HEK293T (cell line): Measurements from ENCODE around the gene GLRX2.

ENCODE experiments used
- CTCF ChIA-PET: fragments of 350-600 bp; formaldehyde crosslinking; extraction: SDS; loops from one replicate; lab custom pipeline; 2021; ENCODE audit warnings: antibody characterized with exemption, inconsistent platforms; lab: Yijun Ruan, JAX
- POLR2A ChIA-PET: fragments of 350-600 bp; formaldehyde crosslinking; extraction: SDS; loops from one replicate; lab custom pipeline; 2020; ENCODE audit warnings: antibody characterized with exemption, inconsistent platforms; lab: Yijun Ruan, JAX
- DNase-seq: peaks from one replicate; pipeline ENCODE4 v3.0.0; 2012; ENCODE audit warnings: mixed read lengths; ENCODE audit errors: extremely low spot score
- ARNT ChIP-seq: fragments of 450-650 bp; IDR thresholded peaks from 2 replicates; pipeline ENCODE4 v1.6.1; 2017; ENCODE audit warnings: mild to moderate bottlenecking
- BHLHE40 ChIP-seq: fragments of 450-650 bp; IDR thresholded peaks from 2 replicates; pipeline ENCODE4 v1.6.1; 2016; ENCODE audit warnings: mild to moderate bottlenecking, moderate library complexity, borderline replicate concordance
- CTBP1 ChIP-seq: fragments of 450-650 bp; IDR thresholded peaks from 2 replicates; pipeline ENCODE4 v1.6.1; 2016; ENCODE audit warnings: borderline replicate concordance
- ELF4 ChIP-seq: fragments of 450-650 bp; IDR thresholded peaks from 2 replicates; pipeline ENCODE4 v1.6.1; 2017; ENCODE audit warnings: antibody characterized with exemption
- FOXA1 ChIP-seq: fragments of 450-650 bp; IDR thresholded peaks from 2 replicates; pipeline ENCODE4 v1.6.1; 2016; ENCODE audit warnings: mild to moderate bottlenecking
- FOXK2 ChIP-seq: fragments of 450-650 bp; IDR thresholded peaks from 2 replicates; pipeline ENCODE4 v1.6.1; 2016; ENCODE audit warnings: mild to moderate bottlenecking
- FOXM1 ChIP-seq: fragments of 450-650 bp; IDR thresholded peaks from 2 replicates; pipeline ENCODE4 v1.6.1; 2017; ENCODE audit warnings: mild to moderate bottlenecking, borderline replicate concordance
- HDGF ChIP-seq: fragments of 450-650 bp; IDR thresholded peaks from 2 replicates; pipeline ENCODE4 v1.6.1; 2017; ENCODE audit warnings: antibody characterized with exemption, borderline replicate concordance
- L3MBTL2 ChIP-seq: fragments of 450-650 bp; conservative IDR thresholded peaks from 2 replicates; pipeline ENCODE4 v1.6.1; 2016; ENCODE audit warnings: mild to moderate bottlenecking
- LEF1 ChIP-seq: fragments of 450-650 bp; IDR thresholded peaks from 2 replicates; pipeline ENCODE4 v1.6.1; 2017; ENCODE audit warnings: mild to moderate bottlenecking, borderline replicate concordance
- NFRKB ChIP-seq: fragments of 450-650 bp; IDR thresholded peaks from 2 replicates; pipeline ENCODE4 v1.6.1; 2016; ENCODE audit warnings: mild to moderate bottlenecking, moderate library complexity
- SP1 ChIP-seq: fragments of 450-650 bp; IDR thresholded peaks from 2 replicates; pipeline ENCODE4 v1.6.1; 2017
- SUZ12 ChIP-seq: fragments of 450-650 bp; IDR thresholded peaks from 2 replicates; pipeline ENCODE4 v1.6.1; 2016; ENCODE audit warnings: mild to moderate bottlenecking
- TARDBP ChIP-seq: fragments of 450-650 bp; IDR thresholded peaks from 2 replicates; pipeline ENCODE4 v1.6.1; 2016
- ZNF384 ChIP-seq: fragments of 450-650 bp; IDR thresholded peaks from 2 replicates; pipeline ENCODE4 v1.6.1; 2016
- TF ChIP-seq, protein P1 (sequence below): fragments of 450-650 bp; IDR thresholded peaks from 2 replicates; pipeline ENCODE4 v1.6.1; 2016

Gene GLRX2

DNA sequence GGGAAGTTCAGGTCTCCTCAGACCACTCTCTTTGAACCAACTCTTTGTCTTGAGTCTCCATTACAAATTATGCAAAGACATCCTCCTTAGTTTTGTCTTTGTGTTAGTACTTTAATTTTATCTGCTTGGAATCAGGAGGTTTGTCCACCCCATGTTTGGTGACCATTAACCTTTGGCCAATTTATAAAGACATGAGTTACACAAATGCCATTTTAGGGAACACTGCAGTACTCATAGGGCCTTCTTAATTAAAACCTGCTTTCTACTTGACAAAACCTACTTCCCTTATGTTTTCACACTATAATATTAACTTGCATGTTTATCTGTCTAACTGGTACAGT lies 8.7 kb upstream of the GLRX2 start:
- ChIA-PET POLR2A (interaction anchor here (1.1 to 1.9 kb wide), 2 partner anchors 9 to 56 kb away, joined by 5 to 9 read pairs; partner anchors contain the start of gene GLRX2), CTCF (no interaction called here)
- TF ChIP-seq ELF4, result no peak
- TF ChIP-seq, protein P1, sequence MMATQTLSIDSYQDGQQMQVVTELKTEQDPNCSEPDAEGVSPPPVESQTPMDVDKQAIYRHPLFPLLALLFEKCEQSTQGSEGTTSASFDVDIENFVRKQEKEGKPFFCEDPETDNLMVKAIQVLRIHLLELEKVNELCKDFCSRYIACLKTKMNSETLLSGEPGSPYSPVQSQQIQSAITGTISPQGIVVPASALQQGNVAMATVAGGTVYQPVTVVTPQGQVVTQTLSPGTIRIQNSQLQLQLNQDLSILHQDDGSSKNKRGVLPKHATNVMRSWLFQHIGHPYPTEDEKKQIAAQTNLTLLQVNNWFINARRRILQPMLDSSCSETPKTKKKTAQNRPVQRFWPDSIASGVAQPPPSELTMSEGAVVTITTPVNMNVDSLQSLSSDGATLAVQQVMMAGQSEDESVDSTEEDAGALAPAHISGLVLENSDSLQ, result no peak
- TF ChIP-seq SUZ12, result no peak
- TF ChIP-seq CTBP1, result no peak
- TF ChIP-seq ZNF384, result no peak
- TF ChIP-seq TARDBP, result no peak
- TF ChIP-seq FOXM1, result no peak
- TF ChIP-seq L3MBTL2, result no peak
- TF ChIP-seq NFRKB, result no peak
- TF ChIP-seq SP1, result no peak
- TF ChIP-seq FOXK2, result no peak
- no peak for TF ChIP-seq ARNT
- TF ChIP-seq FOXA1, result no peak
- no peak for TF ChIP-seq HDGF
- TF ChIP-seq LEF1, result no peak
- no peak for TF ChIP-seq BHLHE40
- no peak for DNase-seq

DNA sequence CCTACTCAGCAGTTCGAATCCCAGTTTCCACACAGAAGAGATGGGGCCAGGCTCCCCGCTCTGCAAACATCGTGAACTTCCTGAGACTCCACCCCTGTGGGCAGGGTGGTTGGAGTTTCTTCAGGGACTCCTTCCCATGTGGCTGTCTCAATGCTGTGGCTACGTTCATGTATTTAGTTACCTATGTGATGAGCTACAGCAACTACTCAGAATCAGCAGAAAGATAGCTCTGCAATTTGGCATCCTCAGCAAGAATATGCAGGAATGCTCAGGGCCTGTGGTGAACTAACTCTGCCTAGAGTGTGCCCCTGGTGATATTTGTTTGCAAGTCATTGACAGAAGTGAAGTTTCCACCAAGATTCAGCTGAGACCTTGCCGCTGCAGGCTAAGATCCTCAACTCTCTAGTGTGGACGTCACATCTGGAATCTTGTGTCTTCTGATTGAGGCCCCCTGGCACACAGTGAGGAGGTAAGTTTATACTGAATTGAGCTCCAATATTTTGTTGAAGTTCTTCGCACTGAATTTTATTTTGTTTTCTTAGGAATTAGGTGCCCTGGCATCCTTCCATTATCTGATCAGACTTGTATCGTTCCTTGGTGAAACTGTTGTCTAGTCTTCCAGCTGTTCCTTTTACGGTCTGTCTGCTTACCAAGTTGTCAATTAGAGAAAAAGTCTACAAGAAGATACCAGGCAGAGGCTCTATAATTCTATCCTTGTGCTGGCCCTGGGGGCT lies 8.2 kb upstream of the GLRX2 start:
- CTCF ChIA-PET, result no interaction called here
- POLR2A ChIA-PET, result interaction anchor here (0.8 to 2.7 kb wide), 4 partner anchors 8 to 56 kb away, joined by 3 to 13 read pairs (median 7); partner anchors contain the start of genes CDC73, GLRX2, RO60 and UCHL5
- TF ChIP-seq SP1, result no peak
- TF ChIP-seq, protein P1, result no peak
- TF ChIP-seq SUZ12, result no peak
- TF ChIP-seq HDGF, result no peak
- TF ChIP-seq NFRKB, result no peak
- TF ChIP-seq ZNF384, result no peak
- no peak for TF ChIP-seq CTBP1
- no peak for TF ChIP-seq L3MBTL2
- TF ChIP-seq ELF4, result no peak
- no peak for TF ChIP-seq FOXK2
- TF ChIP-seq FOXM1, result no peak
- TF ChIP-seq LEF1, result no peak
- TF ChIP-seq TARDBP, result no peak
- no peak for TF ChIP-seq FOXA1
- no peak for TF ChIP-seq BHLHE40
- TF ChIP-seq ARNT, result no peak
- no peak for DNase-seq

DNA sequence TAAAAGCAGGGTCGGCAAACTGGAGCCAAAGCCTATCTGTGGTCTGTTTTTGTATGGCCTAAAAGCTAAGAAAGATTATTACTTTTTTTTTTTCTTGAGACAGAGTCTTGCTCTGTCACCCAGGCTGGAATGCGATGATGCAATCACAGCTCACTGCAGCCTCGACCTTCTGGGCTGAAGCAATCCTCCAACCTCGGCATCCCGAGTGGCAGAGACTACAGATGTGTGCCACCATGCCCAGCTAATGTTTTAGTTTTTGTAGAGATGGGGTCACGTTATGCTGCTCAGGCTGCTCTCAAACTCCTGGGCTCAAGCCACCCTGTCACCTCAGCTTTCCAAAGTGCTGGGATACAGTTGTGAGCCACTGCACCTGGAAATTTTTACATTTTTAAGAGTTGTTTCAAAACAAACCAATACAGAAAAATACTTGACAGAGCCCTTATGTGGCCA lies 6.5 kb upstream of the GLRX2 start:
- ChIA-PET POLR2A (interaction anchor here (0.7 to 2.7 kb wide), 5 partner anchors 8 to 301 kb away, joined by 3 to 13 read pairs (median 5); partner anchors contain the start of genes CDC73 and UCHL5), CTCF (interaction anchor here (0.5 kb wide), 1 partner anchor 16 kb away, joined by 3 read pairs; no protein-coding TSS in a partner anchor)
- TF ChIP-seq ZNF384 (peak; percentile 80), BHLHE40 (no peak)
- no peak for DNase-seq

DNA sequence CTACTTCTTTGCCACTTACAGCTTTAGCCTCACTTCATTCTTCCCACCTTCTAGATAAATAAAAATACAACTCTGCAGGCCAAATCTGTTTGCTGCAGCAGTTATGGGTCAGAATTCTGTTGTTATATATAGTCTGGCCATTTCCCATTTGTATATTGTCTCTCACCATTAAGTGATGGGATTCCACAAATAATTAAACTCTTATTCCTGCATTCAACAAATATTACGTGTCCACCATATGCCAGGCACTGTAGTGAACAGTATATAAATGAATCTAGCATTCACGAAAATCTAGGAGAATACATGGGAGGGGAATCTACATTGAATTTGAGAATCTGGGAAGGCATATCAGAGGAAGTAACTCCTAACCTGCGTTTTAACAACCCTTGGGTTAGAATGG lies 5.7 kb upstream of the GLRX2 start:
- TF ChIP-seq L3MBTL2 (no peak), HDGF (no peak), CTBP1 (no peak), BHLHE40 (no peak), ELF4 (no peak), LEF1 (no peak), TARDBP (no peak), FOXA1 (no peak), NFRKB (no peak), FOXK2 (no peak), ZNF384 (no peak), FOXM1 (no peak), ARNT (no peak), SUZ12 (no peak), SP1 (no peak)
- TF ChIP-seq, protein P1, result no peak
- ChIA-PET CTCF (interaction anchor here (0.5 kb wide), 1 partner anchor 16 kb away, joined by 3 read pairs; no protein-coding TSS in a partner anchor), POLR2A (interaction anchor here (0.9 to 2.7 kb wide), 2 partner anchors 11 kb away, joined by 3 to 13 read pairs; partner anchors contain the start of gene CDC73)
- DNase-seq, result no peak

DNA sequence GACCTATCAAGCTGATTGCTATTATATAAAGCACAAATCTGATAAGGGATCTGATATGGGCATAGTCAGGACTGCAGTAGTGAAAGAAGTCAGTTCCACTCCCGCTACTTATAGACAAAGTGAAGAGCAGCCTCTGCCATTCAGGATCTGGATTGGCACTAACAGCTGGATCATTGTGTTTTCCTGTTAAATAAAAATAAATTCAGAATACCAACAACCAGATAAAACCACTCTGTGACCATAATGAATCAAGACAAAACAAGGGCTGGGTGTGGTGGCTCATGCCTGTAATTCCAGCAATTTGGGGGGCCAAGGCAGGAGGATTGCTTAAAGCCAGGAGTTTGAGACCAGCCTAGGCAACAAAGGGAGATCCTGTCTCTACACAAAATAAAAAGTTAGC lies 5.0 kb upstream of the GLRX2 start:
- ChIA-PET POLR2A (interaction anchor here (0.9 kb wide), 1 partner anchor 10 kb away, joined by 3 read pairs; no protein-coding TSS in a partner anchor), CTCF (no interaction called here)
- TF ChIP-seq FOXM1, result no peak
- no peak for TF ChIP-seq HDGF
- no peak for TF ChIP-seq FOXK2
- no peak for TF ChIP-seq ARNT
- TF ChIP-seq LEF1, result no peak
- TF ChIP-seq TARDBP, result no peak
- no peak for TF ChIP-seq BHLHE40
- TF ChIP-seq, protein P1, result no peak
- TF ChIP-seq SUZ12, result no peak
- TF ChIP-seq FOXA1, result no peak
- no peak for TF ChIP-seq ZNF384
- TF ChIP-seq SP1, result no peak
- TF ChIP-seq NFRKB, result no peak
- TF ChIP-seq L3MBTL2, result no peak
- no peak for TF ChIP-seq CTBP1
- TF ChIP-seq ELF4, result no peak
- no peak for DNase-seq
